ENCODE data around the gene TMEM181.

DNA sequence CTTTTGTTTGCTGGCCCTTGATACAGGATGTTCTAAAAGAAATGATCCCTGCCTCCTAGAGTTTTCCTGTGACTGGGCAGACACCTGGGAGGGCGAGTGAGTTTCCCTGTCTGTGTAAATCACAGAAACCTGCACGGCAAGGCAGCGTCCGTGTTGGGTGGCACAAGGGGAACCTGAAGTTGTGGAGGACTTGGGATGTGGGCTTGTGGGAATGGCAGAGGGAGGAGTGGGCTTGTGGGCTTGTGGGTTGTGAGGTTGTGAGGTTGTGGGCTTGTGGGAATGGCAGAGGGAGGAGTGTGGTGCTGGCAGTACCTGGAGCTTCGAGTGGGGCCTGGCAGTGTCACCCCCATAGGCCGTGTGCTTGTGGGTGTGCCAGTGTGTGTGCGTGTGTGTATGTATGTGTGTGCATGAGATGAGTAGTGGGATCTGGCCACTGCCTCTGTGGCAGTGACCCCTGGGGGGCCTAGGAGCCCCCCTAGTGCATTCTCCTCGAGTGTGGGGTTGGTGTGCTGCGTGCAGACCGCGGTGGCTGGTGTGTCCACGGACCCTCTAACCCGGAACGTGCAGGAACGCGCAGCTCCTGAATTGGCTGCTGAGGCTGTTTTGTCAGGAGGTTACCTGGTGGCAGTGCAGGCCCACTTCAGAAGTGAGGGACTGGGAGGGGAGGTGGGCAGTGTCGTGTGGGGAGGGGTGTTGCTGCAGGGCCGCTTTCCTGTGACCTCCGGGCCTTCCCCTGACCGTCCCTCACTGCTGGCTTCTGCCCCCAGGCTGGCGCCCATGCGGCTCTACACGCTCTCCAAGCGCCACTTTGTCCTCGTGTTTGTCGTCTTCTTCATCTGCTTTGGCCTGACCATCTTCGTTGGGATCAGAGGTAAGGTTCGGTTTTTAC lies 13.0 kb downstream of the TMEM181 start:
- TF ChIP-seq, protein P1, sequence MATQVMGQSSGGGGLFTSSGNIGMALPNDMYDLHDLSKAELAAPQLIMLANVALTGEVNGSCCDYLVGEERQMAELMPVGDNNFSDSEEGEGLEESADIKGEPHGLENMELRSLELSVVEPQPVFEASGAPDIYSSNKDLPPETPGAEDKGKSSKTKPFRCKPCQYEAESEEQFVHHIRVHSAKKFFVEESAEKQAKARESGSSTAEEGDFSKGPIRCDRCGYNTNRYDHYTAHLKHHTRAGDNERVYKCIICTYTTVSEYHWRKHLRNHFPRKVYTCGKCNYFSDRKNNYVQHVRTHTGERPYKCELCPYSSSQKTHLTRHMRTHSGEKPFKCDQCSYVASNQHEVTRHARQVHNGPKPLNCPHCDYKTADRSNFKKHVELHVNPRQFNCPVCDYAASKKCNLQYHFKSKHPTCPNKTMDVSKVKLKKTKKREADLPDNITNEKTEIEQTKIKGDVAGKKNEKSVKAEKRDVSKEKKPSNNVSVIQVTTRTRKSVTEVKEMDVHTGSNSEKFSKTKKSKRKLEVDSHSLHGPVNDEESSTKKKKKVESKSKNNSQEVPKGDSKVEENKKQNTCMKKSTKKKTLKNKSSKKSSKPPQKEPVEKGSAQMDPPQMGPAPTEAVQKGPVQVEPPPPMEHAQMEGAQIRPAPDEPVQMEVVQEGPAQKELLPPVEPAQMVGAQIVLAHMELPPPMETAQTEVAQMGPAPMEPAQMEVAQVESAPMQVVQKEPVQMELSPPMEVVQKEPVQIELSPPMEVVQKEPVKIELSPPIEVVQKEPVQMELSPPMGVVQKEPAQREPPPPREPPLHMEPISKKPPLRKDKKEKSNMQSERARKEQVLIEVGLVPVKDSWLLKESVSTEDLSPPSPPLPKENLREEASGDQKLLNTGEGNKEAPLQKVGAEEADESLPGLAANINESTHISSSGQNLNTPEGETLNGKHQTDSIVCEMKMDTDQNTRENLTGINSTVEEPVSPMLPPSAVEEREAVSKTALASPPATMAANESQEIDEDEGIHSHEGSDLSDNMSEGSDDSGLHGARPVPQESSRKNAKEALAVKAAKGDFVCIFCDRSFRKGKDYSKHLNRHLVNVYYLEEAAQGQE (IDR thresholded peaks at IDR 0.05; ENCODE audit: low read depth, low read length): no peak
- TF ChIP-seq, protein P2, sequence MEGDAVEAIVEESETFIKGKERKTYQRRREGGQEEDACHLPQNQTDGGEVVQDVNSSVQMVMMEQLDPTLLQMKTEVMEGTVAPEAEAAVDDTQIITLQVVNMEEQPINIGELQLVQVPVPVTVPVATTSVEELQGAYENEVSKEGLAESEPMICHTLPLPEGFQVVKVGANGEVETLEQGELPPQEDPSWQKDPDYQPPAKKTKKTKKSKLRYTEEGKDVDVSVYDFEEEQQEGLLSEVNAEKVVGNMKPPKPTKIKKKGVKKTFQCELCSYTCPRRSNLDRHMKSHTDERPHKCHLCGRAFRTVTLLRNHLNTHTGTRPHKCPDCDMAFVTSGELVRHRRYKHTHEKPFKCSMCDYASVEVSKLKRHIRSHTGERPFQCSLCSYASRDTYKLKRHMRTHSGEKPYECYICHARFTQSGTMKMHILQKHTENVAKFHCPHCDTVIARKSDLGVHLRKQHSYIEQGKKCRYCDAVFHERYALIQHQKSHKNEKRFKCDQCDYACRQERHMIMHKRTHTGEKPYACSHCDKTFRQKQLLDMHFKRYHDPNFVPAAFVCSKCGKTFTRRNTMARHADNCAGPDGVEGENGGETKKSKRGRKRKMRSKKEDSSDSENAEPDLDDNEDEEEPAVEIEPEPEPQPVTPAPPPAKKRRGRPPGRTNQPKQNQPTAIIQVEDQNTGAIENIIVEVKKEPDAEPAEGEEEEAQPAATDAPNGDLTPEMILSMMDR (IDR thresholded peaks at IDR 0.05): no peak
- TF ChIP-seq JUND (IDR thresholded peaks at IDR 0.05) (no peak), FOXJ3 (CRISPR knock-in tag; IDR thresholded peaks at IDR 0.05) (no peak), POLR2AphosphoS5 (IDR thresholded peaks at IDR 0.05; ENCODE audit: low read depth, low read length) (no peak), RAD21 (IDR thresholded peaks at IDR 0.05; ENCODE audit: low read length) (no peak), EP300 (IDR thresholded peaks at IDR 0.05; ENCODE audit: borderline replicate concordance in 1 of 2, low read depth in 1 of 2, low read length in 1 of 2) (no peak), NRF1 (IDR thresholded peaks at IDR 0.05; ENCODE audit: low read depth, low read length) (no peak), EZH2phosphoT487 (IDR thresholded peaks at IDR 0.05; ENCODE audit: borderline replicate concordance, low read depth) (no peak), MXI1 (IDR thresholded peaks at IDR 0.05; ENCODE audit: low read depth, low read length) (no peak)
- TF ChIP-seq, protein P3, sequence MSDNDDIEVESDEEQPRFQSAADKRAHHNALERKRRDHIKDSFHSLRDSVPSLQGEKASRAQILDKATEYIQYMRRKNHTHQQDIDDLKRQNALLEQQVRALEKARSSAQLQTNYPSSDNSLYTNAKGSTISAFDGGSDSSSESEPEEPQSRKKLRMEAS (IDR thresholded peaks at IDR 0.05; ENCODE audit: low read depth): no peak
- TF ChIP-seq, protein P4, sequence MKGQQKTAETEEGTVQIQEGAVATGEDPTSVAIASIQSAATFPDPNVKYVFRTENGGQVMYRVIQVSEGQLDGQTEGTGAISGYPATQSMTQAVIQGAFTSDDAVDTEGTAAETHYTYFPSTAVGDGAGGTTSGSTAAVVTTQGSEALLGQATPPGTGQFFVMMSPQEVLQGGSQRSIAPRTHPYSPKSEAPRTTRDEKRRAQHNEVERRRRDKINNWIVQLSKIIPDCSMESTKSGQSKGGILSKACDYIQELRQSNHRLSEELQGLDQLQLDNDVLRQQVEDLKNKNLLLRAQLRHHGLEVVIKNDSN (IDR thresholded peaks at IDR 0.05; ENCODE audit: borderline replicate concordance, low read depth): no peak
- TF ChIP-seq, protein P5, sequence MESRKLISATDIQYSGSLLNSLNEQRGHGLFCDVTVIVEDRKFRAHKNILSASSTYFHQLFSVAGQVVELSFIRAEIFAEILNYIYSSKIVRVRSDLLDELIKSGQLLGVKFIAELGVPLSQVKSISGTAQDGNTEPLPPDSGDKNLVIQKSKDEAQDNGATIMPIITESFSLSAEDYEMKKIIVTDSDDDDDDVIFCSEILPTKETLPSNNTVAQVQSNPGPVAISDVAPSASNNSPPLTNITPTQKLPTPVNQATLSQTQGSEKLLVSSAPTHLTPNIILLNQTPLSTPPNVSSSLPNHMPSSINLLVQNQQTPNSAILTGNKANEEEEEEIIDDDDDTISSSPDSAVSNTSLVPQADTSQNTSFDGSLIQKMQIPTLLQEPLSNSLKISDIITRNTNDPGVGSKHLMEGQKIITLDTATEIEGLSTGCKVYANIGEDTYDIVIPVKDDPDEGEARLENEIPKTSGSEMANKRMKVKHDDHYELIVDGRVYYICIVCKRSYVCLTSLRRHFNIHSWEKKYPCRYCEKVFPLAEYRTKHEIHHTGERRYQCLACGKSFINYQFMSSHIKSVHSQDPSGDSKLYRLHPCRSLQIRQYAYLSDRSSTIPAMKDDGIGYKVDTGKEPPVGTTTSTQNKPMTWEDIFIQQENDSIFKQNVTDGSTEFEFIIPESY (IDR thresholded peaks at IDR 0.05; ENCODE audit: borderline replicate concordance, low read depth): no peak
